Measurements from ENCODE around the gene TOMT. TPM values are rescaled to one million over a fixed set of nuclear protein-coding genes. Genes with fewer than 3 reads are reported as not detected.

TOMT gene
- total and polyA plus RNA-seq, 2 experiments from 2014 or later: not detected

DNA sequence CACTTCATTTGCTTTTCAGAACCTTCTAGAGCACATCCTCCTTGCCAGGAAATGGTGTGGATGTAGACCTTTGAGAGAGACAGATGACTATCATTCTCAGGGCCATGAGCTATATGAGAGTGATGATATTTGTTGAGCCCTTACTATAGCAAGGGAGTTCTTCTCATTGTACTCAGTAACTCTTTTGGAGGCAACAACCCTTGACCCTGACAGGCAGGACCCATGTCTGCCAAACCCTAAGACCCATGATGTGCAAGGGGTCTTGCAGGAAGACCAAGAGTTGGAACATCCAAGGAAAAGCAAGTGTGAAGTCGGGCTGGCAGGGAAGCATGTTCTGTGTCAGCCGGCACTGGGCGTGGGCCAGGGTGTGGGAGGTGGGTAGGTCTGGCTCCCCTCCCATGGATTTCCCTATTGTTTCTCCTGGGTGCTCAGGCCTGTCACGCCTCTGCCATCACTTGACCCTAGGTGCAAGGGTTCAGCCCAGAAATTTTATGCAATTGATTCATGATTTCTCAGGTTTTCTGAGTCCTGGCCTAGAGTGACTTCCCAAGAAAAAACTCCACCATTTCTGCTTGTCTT lies 31.0 kb downstream of the TOMT start:
- TF ChIP-seq STAT1 (IDR thresholded peaks at IDR 0.05; ENCODE audit: unreplicated experiment) (no peak), ZNF114 (CRISPR knock-in tag; IDR thresholded peaks at IDR 0.05) (no peak), EZH2phosphoT487 (IDR thresholded peaks at IDR 0.05; ENCODE audit: unreplicated experiment) (no peak), CREB1 (CRISPR knock-in tag; IDR thresholded peaks at IDR 0.05; ENCODE audit: low read depth) (no peak), NANOG (IDR thresholded peaks at IDR 0.05; ENCODE audit: borderline replicate concordance) (no peak), ZNF462 (CRISPR knock-in tag; IDR thresholded peaks at IDR 0.05) (no peak), JUNB (IDR thresholded peaks at IDR 0.05; ENCODE audit: unreplicated experiment) (no peak), POLR2AphosphoS5 (IDR thresholded peaks at IDR 0.05; ENCODE audit: low read depth) (no peak), ZNF331 (CRISPR knock-in tag; IDR thresholded peaks at IDR 0.05; ENCODE audit: low read depth) (no peak), EZH2 (IDR thresholded peaks at IDR 0.05; ENCODE audit: low read depth, unreplicated experiment) (no peak)
- TF ChIP-seq, protein P1, sequence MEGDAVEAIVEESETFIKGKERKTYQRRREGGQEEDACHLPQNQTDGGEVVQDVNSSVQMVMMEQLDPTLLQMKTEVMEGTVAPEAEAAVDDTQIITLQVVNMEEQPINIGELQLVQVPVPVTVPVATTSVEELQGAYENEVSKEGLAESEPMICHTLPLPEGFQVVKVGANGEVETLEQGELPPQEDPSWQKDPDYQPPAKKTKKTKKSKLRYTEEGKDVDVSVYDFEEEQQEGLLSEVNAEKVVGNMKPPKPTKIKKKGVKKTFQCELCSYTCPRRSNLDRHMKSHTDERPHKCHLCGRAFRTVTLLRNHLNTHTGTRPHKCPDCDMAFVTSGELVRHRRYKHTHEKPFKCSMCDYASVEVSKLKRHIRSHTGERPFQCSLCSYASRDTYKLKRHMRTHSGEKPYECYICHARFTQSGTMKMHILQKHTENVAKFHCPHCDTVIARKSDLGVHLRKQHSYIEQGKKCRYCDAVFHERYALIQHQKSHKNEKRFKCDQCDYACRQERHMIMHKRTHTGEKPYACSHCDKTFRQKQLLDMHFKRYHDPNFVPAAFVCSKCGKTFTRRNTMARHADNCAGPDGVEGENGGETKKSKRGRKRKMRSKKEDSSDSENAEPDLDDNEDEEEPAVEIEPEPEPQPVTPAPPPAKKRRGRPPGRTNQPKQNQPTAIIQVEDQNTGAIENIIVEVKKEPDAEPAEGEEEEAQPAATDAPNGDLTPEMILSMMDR (conservative IDR thresholded peaks at IDR 0.05; ENCODE audit: low read depth in 2 of 2): no peak
- TF ChIP-seq, protein P2, sequence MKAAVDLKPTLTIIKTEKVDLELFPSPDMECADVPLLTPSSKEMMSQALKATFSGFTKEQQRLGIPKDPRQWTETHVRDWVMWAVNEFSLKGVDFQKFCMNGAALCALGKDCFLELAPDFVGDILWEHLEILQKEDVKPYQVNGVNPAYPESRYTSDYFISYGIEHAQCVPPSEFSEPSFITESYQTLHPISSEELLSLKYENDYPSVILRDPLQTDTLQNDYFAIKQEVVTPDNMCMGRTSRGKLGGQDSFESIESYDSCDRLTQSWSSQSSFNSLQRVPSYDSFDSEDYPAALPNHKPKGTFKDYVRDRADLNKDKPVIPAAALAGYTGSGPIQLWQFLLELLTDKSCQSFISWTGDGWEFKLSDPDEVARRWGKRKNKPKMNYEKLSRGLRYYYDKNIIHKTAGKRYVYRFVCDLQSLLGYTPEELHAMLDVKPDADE (IDR thresholded peaks at IDR 0.05): no peak
- TF ChIP-seq, protein P3, sequence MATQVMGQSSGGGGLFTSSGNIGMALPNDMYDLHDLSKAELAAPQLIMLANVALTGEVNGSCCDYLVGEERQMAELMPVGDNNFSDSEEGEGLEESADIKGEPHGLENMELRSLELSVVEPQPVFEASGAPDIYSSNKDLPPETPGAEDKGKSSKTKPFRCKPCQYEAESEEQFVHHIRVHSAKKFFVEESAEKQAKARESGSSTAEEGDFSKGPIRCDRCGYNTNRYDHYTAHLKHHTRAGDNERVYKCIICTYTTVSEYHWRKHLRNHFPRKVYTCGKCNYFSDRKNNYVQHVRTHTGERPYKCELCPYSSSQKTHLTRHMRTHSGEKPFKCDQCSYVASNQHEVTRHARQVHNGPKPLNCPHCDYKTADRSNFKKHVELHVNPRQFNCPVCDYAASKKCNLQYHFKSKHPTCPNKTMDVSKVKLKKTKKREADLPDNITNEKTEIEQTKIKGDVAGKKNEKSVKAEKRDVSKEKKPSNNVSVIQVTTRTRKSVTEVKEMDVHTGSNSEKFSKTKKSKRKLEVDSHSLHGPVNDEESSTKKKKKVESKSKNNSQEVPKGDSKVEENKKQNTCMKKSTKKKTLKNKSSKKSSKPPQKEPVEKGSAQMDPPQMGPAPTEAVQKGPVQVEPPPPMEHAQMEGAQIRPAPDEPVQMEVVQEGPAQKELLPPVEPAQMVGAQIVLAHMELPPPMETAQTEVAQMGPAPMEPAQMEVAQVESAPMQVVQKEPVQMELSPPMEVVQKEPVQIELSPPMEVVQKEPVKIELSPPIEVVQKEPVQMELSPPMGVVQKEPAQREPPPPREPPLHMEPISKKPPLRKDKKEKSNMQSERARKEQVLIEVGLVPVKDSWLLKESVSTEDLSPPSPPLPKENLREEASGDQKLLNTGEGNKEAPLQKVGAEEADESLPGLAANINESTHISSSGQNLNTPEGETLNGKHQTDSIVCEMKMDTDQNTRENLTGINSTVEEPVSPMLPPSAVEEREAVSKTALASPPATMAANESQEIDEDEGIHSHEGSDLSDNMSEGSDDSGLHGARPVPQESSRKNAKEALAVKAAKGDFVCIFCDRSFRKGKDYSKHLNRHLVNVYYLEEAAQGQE (IDR thresholded peaks at IDR 0.05; ENCODE audit: unreplicated experiment): no peak
- H3K4me2 ChIP-seq: no peak overlapping the region
- H3K9me3 Mint-ChIP-seq: no peaks in the 10 kb centered on the region; the same call in 2 of the 3 replicates
- H3K36me3 Mint-ChIP-seq (ENCODE audit: low read depth): no peaks in the 10 kb centered on the region
- H3K79me2 ChIP-seq (replicated peaks; ENCODE audit: insufficient read depth): no peaks in the 10 kb centered on the region
- ATAC-seq (no peak), DNase-seq (ENCODE audit: low spot score) (no peak)
- H3K36me3 ChIP-seq (ENCODE audit: insufficient read depth): no peaks in the 10 kb centered on the region
- H3K4me1 Mint-ChIP-seq: no peaks in the 10 kb centered on the region; the same call in 2 of the 3 replicates
- no peaks in the 10 kb centered on the region for H3K27me3 ChIP-seq (ENCODE audit: insufficient read depth)
- no peaks in the 10 kb centered on the region for H3K4me1 ChIP-seq (ENCODE audit: insufficient read depth)
- H3F3A ChIP-seq (replicated peaks; ENCODE audit: low read depth): no peaks in the 10 kb centered on the region
- no peaks in the 10 kb centered on the region; the same call in 1 of the 2 replicates for H4K20me1 ChIP-seq (replicated peaks; ENCODE audit: insufficient read depth)
- peaks cover 8% of the 10 kb centered on the region for H3K27me3 Mint-ChIP-seq (ENCODE audit: insufficient read depth, low read depth, poor library complexity)
- no peak overlapping the region for H3K27ac ChIP-seq (ENCODE audit: low read depth)
- no peak overlapping the region for H3K4me3 Mint-ChIP-seq
- H3K4me3 ChIP-seq: no peak overlapping the region
- no peak overlapping the region for H2AFZ ChIP-seq
- no peak overlapping the region for H3K27ac Mint-ChIP-seq
- no peaks in the 10 kb centered on the region for H3K9me2 ChIP-seq (ENCODE audit: insufficient read depth)

Data from GM23338 (cell line).